ENCODE data around the gene SIRT6. TPM values are rescaled to one million over a fixed set of nuclear protein-coding genes. Genes with fewer than 3 reads are reported as not detected.
A peak's percentile ranks its signal among the peaks of the same experiment; 100 is the strongest.
"Not testable (repeated sequence)": the region's sequence is repeated elsewhere in the genome, so short reads cannot be mapped to it uniquely, and the experiment has no call there.

SIRT6 gene
- total and polyA plus RNA-seq, 10 of the 15 experiments (the other 5 are each of a cell fraction or from before 2014, with no cell fraction given): 1.3 to 49.6 (median 24.2) TPM

- no peak overlapping the region for H3K9ac ChIP-seq (ENCODE audit: control insufficient read depth, insufficient read depth, low read length)
Observed at GRCh38 chr19:4149518-4150288, 32.7 kb downstream of the SIRT6 start.

GRCh38 chr19:4144666-4145249, 37.6 kb downstream of the SIRT6 start:
- FAIRE-seq (no peak), DNase-seq (ENCODE audit: low read depth, low spot score) (no peak), ATAC-seq (no peak)
- in situ Hi-C loops (cut with MboI): no loop called here
- RAD21 ChIA-PET (ENCODE audit: unreplicated experiment): no interaction called here
- SMC1A ChIA-PET (ENCODE audit: uncharacterized antibody, unreplicated experiment): no interaction called here
- CTCF ChIA-PET: no interaction called here
- Histone ChIP-seq H3K4me1 (ENCODE audit: control insufficient read depth, insufficient read depth, low read length) (peaks cover 3% of the 10 kb centered on the region; the same call in 1 of the 2 replicates), H3K9ac (ENCODE audit: control insufficient read depth, insufficient read depth, low read length) (no peak overlapping the region), H2AFZ (ENCODE audit: control insufficient read depth, low read depth, low read length) (no peak overlapping the region), H3K4me3 (no peak overlapping the region), H3K79me2 (ENCODE audit: control insufficient read depth, insufficient read depth, low read length) (no peaks in the 10 kb centered on the region), H3K9me3 (replicated peaks; ENCODE audit: control insufficient read depth, insufficient read depth, low read length) (no peaks in the 10 kb centered on the region), H4K20me1 (ENCODE audit: control insufficient read depth, insufficient read depth) (no peaks in the 10 kb centered on the region), H3K27ac (ENCODE audit: control insufficient read depth, insufficient read depth) (no peak overlapping the region), H3K36me3 (ENCODE audit: control insufficient read depth in 2 of 2, insufficient read depth in 2 of 2, low read length in 1 of 2) (no peaks in the 10 kb centered on the region), H3K27me3 (replicated peaks in 1 of 2; ENCODE audit: control insufficient read depth in 2 of 2, insufficient read depth in 2 of 2, low read length in 1 of 2) (0 out of 4 replicates have a peak, but pooled peaks cover 2% of the 10 kb centered on the region in 2 experiments), H3K4me2 (ENCODE audit: control insufficient read depth, insufficient read depth) (no peak overlapping the region)
- intact Hi-C loops (cut with micrococcal nuclease; ENCODE audit: unreplicated experiment): no loop called here
- no peak for TF ChIP-seq MTA3 (IDR thresholded peaks at IDR 0.05; ENCODE audit: borderline replicate concordance, low read length)
- TF ChIP-seq IRF4 (IDR thresholded peaks at IDR 0.05; ENCODE audit: low read depth, low read length): no peak
- TF ChIP-seq TARDBP (IDR thresholded peaks at IDR 0.05; ENCODE audit: borderline replicate concordance): no peak
- no peak for TF ChIP-seq ZNF207 (IDR thresholded peaks at IDR 0.05; ENCODE audit: borderline replicate concordance)
- 0 out of 2 replicates have a peak, but pooled peaks have one; percentile 13 for TF ChIP-seq ZNF24 (IDR thresholded peaks at IDR 0.05)
- no peak for TF ChIP-seq IKZF2 (IDR thresholded peaks at IDR 0.05)
- no peak for TF ChIP-seq ZNF622 (IDR thresholded peaks at IDR 0.05)
- TF ChIP-seq ZSCAN29 (IDR thresholded peaks at IDR 0.05): no peak
- POLR2A ChIA-PET: no interaction called here
- 4% methylated on average over 6 of the region's 7 CpGs for WGBS (ENCODE audit: insufficient coverage, insufficient replicate concordance, low lambda C conversion rate, missing lambda C conversion rate)
- no TSS peak for BruUV-seq (replicated peaks)

More at GRCh38 chr19:4149518-4150288, 32.7 kb downstream of the SIRT6 start:
- no peak overlapping the region for H3K4me2 ChIP-seq (ENCODE audit: control insufficient read depth, insufficient read depth)
- H4K20me1 ChIP-seq (ENCODE audit: control insufficient read depth, insufficient read depth): no peaks in the 10 kb centered on the region
- no peak overlapping the region for H3K27ac ChIP-seq (ENCODE audit: control insufficient read depth, insufficient read depth)
- ATAC-seq (no peak), DNase-seq (ENCODE audit: low read depth, low spot score) (no peak), FAIRE-seq (no peak)
- peak; percentile 59 for TF ChIP-seq MEF2B (IDR thresholded peaks at IDR 0.05; ENCODE audit: partially characterized antibody, poor library complexity, severe bottlenecking)
- 0 out of 2 replicates have a peak, but pooled peaks have one; percentile 28 for TF ChIP-seq IKZF1 (conservative IDR thresholded peaks at IDR 0.05)
- TF ChIP-seq RB1 (IDR thresholded peaks at IDR 0.05; ENCODE audit: borderline replicate concordance): no peak
- ChIA-PET POLR2A (no interaction called here), SMC1A (ENCODE audit: uncharacterized antibody, unreplicated experiment) (no interaction called here), CTCF (interaction anchor here (1.2 kb wide), 1 partner anchor 162 kb away, joined by 3 read pairs; no protein-coding TSS in a partner anchor), RAD21 (ENCODE audit: unreplicated experiment) (no interaction called here)
- WGBS (ENCODE audit: insufficient coverage, insufficient replicate concordance, low lambda C conversion rate, missing lambda C conversion rate): 2% methylated on average over 17 of the region's 17 CpGs
- in situ Hi-C loops (cut with MboI) (no loop called here), intact Hi-C loops (cut with micrococcal nuclease; ENCODE audit: unreplicated experiment) (no loop called here)
- H3K36me3 ChIP-seq (ENCODE audit: control insufficient read depth in 2 of 2, insufficient read depth in 2 of 2, low read length in 1 of 2): no peaks in the 10 kb centered on the region
- no peaks in the 10 kb centered on the region for H3K79me2 ChIP-seq (ENCODE audit: control insufficient read depth, insufficient read depth, low read length)
- peaks cover 2 to 3% of the 10 kb centered on the region in 2 experiments; a peak in 1 of 4 replicates for H3K27me3 ChIP-seq (replicated peaks in 1 of 2; ENCODE audit: control insufficient read depth in 2 of 2, insufficient read depth in 2 of 2, low read length in 1 of 2)
- no TSS peak for BruUV-seq (replicated peaks)
- H3K4me3 ChIP-seq: no peak overlapping the region
- H3K9me3 ChIP-seq (replicated peaks; ENCODE audit: control insufficient read depth, insufficient read depth, low read length): no peaks in the 10 kb centered on the region
- H2AFZ ChIP-seq (ENCODE audit: control insufficient read depth, low read depth, low read length): no peak overlapping the region
- H3K4me1 ChIP-seq (ENCODE audit: control insufficient read depth, insufficient read depth, low read length): 0 out of 2 replicates have a peak, but pooled peaks cover 2% of the 10 kb centered on the region

- H3K9ac ChIP-seq (ENCODE audit: control insufficient read depth, insufficient read depth, low read length); H3K4me2 ChIP-seq (ENCODE audit: control insufficient read depth, insufficient read depth); FAIRE-seq; H3K9me3 ChIP-seq (replicated peaks; ENCODE audit: control insufficient read depth, insufficient read depth, low read length); H3K4me3 ChIP-seq; H3K27me3 ChIP-seq (replicated peaks in 1 of 2; ENCODE audit: control insufficient read depth in 2 of 2, insufficient read depth in 2 of 2, low read length in 1 of 2); intact Hi-C loops (cut with micrococcal nuclease; ENCODE audit: unreplicated experiment); ATAC-seq; H2AFZ ChIP-seq (ENCODE audit: control insufficient read depth, low read depth, low read length); H3K79me2 ChIP-seq (ENCODE audit: control insufficient read depth, insufficient read depth, low read length); in situ Hi-C loops (cut with MboI); DNase-seq (ENCODE audit: low read depth, low spot score); H3K4me1 ChIP-seq (ENCODE audit: control insufficient read depth, insufficient read depth, low read length); H3K36me3 ChIP-seq (ENCODE audit: control insufficient read depth in 2 of 2, insufficient read depth in 2 of 2, low read length in 1 of 2); BruUV-seq (replicated peaks); H3K27ac ChIP-seq (ENCODE audit: control insufficient read depth, insufficient read depth); H4K20me1 ChIP-seq (ENCODE audit: control insufficient read depth, insufficient read depth); RAD21 ChIA-PET (ENCODE audit: unreplicated experiment): not testable (repeated sequence)
- SMC1A ChIA-PET (ENCODE audit: uncharacterized antibody, unreplicated experiment): interaction anchor here (0.8 to 1.2 kb wide), 2 partner anchors 64 to 234 kb away, joined by 3 read pairs; no protein-coding TSS in a partner anchor
- WGBS (ENCODE audit: insufficient coverage, insufficient replicate concordance, low lambda C conversion rate, missing lambda C conversion rate): 7% methylated on average over 1 of the region's 1 CpG
- CTCF ChIA-PET: interaction anchor here (0.6 to 5.5 kb wide), 6 partner anchors 9 to 65 kb away, joined by 3 to 63 read pairs (median 3); no protein-coding TSS in a partner anchor
- POLR2A ChIA-PET: interaction anchor here (0.6 to 0.8 kb wide), 2 partner anchors 9 to 136 kb away, joined by 4 to 5 read pairs; no protein-coding TSS in a partner anchor
Observed at GRCh38 chr19:4142916-4143315, 39.4 kb downstream of the SIRT6 start.
